Measurements from ENCODE around the gene PKDCC. TPM values are rescaled to one million over a fixed set of nuclear protein-coding genes. Genes with fewer than 3 reads are reported as not detected.

The PKDCC gene
- polyA plus RNA-seq, 1 donor (not counting 4 experiments of a cell fraction or from before 2014, with no cell fraction given): not detected

- H3K9me3 ChIP-seq (ENCODE audit: control insufficient read depth, low read depth, low read length): no peaks in the 10 kb centered on the region
- DNase-seq (ENCODE audit: low read depth, low spot score) (no peak), FAIRE-seq (no peak)
- no peaks in the 10 kb centered on the region for H3K9me1 ChIP-seq (ENCODE audit: control insufficient read depth, extremely low read depth, insufficient read depth, low read length)
- no peaks in the 10 kb centered on the region for H3K36me3 ChIP-seq (ENCODE audit: control insufficient read depth in 2 of 2, extremely low read depth in 1 of 2, insufficient read depth in 2 of 2, low read length in 2 of 2)
- H3K9ac ChIP-seq (ENCODE audit: control insufficient read depth, extremely low read depth, insufficient read depth, low read length): no peak overlapping the region
- dilution Hi-C loops (cut with MboI; ENCODE audit: extremely low pct_ligation_motif_present, low sequenced_read_pairs): no loop called here
- H4K20me1 ChIP-seq (ENCODE audit: control insufficient read depth, extremely low read depth, insufficient read depth, low read length): no peaks in the 10 kb centered on the region
- no peak overlapping the region for H3K27ac ChIP-seq (ENCODE audit: control insufficient read depth, insufficient read depth, low read length)
- H3K4me2 ChIP-seq (ENCODE audit: control insufficient read depth, extremely low read depth, insufficient read depth, low read depth, low read length): no peak overlapping the region
- no peaks in the 10 kb centered on the region for H3K27me3 ChIP-seq (ENCODE audit: control insufficient read depth, extremely low read depth, insufficient read depth, low read length)
- no peak overlapping the region for H3K4me3 ChIP-seq (ENCODE audit: control insufficient read depth in 2 of 3, extremely low read depth in 1 of 3, insufficient read depth in 2 of 3, low read depth in 1 of 3, low read length in 3 of 3)
- H2AFZ ChIP-seq (ENCODE audit: control insufficient read depth, low read length): no peak overlapping the region
- no peaks in the 10 kb centered on the region for H3K4me1 ChIP-seq (ENCODE audit: control insufficient read depth, extremely low read depth, insufficient read depth, low read length)
- H3K79me2 ChIP-seq (ENCODE audit: control insufficient read depth, insufficient read depth, low read length): no peaks in the 10 kb centered on the region
- TF ChIP-seq EZH2 (IDR thresholded peaks at IDR 0.05; ENCODE audit: low read length) (no peak), CTCF (optimal IDR thresholded peaks at IDR 0.05 in 1 of 3, IDR thresholded peaks at IDR 0.05 in 1 of 3, conservative IDR thresholded peaks at IDR 0.05 in 1 of 3; ENCODE audit: extremely low read depth in 1 of 3, insufficient read depth in 2 of 3, low read length in 3 of 3) (no peak)
Observed at GRCh38 chr2:42010743-42011298, 37.0 kb upstream of the PKDCC start.

- H3K27ac ChIP-seq (ENCODE audit: control insufficient read depth, insufficient read depth, low read length): no peak overlapping the region
- no peaks in the 10 kb centered on the region for H3K4me1 ChIP-seq (ENCODE audit: control insufficient read depth, extremely low read depth, insufficient read depth, low read length)
- H4K20me1 ChIP-seq (ENCODE audit: control insufficient read depth, extremely low read depth, insufficient read depth, low read length): no peaks in the 10 kb centered on the region
- no peaks in the 10 kb centered on the region for H3K9me1 ChIP-seq (ENCODE audit: control insufficient read depth, extremely low read depth, insufficient read depth, low read length)
- H3K79me2 ChIP-seq (ENCODE audit: control insufficient read depth, insufficient read depth, low read length): no peaks in the 10 kb centered on the region
- H3K9ac ChIP-seq (ENCODE audit: control insufficient read depth, extremely low read depth, insufficient read depth, low read length): no peak overlapping the region
- H2AFZ ChIP-seq (ENCODE audit: control insufficient read depth, low read length): no peak overlapping the region
- no peak for DNase-seq (ENCODE audit: low read depth, low spot score)
- no peaks in the 10 kb centered on the region for H3K36me3 ChIP-seq (ENCODE audit: control insufficient read depth in 2 of 2, extremely low read depth in 1 of 2, insufficient read depth in 2 of 2, low read length in 2 of 2)
- TF ChIP-seq CTCF (optimal IDR thresholded peaks at IDR 0.05 in 1 of 3, IDR thresholded peaks at IDR 0.05 in 1 of 3, conservative IDR thresholded peaks at IDR 0.05 in 1 of 3; ENCODE audit: extremely low read depth in 1 of 3, insufficient read depth in 2 of 3, low read length in 3 of 3) (no peak), EZH2 (IDR thresholded peaks at IDR 0.05; ENCODE audit: low read length) (no peak)
- no peak for FAIRE-seq
- no peak overlapping the region for H3K4me3 ChIP-seq (ENCODE audit: control insufficient read depth in 2 of 3, extremely low read depth in 1 of 3, insufficient read depth in 2 of 3, low read depth in 1 of 3, low read length in 3 of 3)
- H3K9me3 ChIP-seq (ENCODE audit: control insufficient read depth, low read depth, low read length): no peaks in the 10 kb centered on the region
- dilution Hi-C loops (cut with MboI; ENCODE audit: extremely low pct_ligation_motif_present, low sequenced_read_pairs): no loop called here
- H3K27me3 ChIP-seq (ENCODE audit: control insufficient read depth, extremely low read depth, insufficient read depth, low read length): no peaks in the 10 kb centered on the region
- no peak overlapping the region for H3K4me2 ChIP-seq (ENCODE audit: control insufficient read depth, extremely low read depth, insufficient read depth, low read depth, low read length)
Observed at GRCh38 chr2:42012137-42012536, 35.7 kb upstream of the PKDCC start.

Data from keratinocyte (primary cell).